HG03045 (cell line): ENCODE data around the gene HSF5.

ENCODE experiments used
- ATAC-seq: cut with Tn5 transposase; IDR thresholded peaks from one replicate; pipeline ENCODE4 v1.9.1; 2021; ENCODE audit warnings: mild to moderate bottlenecking, moderate library complexity; ENCODE audit not compliant: unreplicated experiment

The HSF5 gene

GRCh38 chr17:58371300-58371950 is 116.8 kb downstream of the HSF5 start:
- no peak for ATAC-seq

- no peak for ATAC-seq
Measured at GRCh38 chr17:58370716-58371115, 117.5 kb downstream of the HSF5 start.

- ATAC-seq, result no peak
Measured at GRCh38 chr17:58370309-58370708, 117.9 kb downstream of the HSF5 start.
